8988T (cell line): ENCODE measurements around the gene LOXL1.
"Not testable (repeated sequence)": the region's sequence is repeated elsewhere in the genome, so short reads cannot be mapped to it uniquely, and the experiment has no call there.

ENCODE experiments used
- DNase-seq: peaks from one replicate; pipeline ENCODE4 v3.0.0; 2011

The LOXL1 gene

GRCh38 chr15:73955861-73956742, 29.8 kb downstream of the LOXL1 start:
- DNase-seq = no peak

DNA sequence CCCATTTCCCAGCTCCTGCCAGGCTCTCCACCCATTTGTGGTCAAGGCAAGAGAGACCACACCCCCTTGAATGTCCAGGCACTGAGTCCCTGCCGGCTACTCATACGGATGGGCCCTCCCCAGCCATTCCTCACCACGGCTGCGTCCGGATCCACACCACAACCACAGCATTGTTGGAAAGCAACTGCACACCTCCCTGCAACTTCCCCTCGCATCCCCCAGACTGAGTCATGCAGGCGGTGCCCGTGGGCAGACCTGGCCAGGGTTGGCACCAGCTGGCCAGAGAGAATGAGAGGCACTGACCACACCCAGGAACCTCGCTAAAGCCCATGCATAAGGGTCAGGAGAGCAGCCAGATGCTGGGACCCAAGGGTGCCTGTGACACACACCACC, 30.5 kb downstream of the LOXL1 start:
- no peak for DNase-seq

DNA sequence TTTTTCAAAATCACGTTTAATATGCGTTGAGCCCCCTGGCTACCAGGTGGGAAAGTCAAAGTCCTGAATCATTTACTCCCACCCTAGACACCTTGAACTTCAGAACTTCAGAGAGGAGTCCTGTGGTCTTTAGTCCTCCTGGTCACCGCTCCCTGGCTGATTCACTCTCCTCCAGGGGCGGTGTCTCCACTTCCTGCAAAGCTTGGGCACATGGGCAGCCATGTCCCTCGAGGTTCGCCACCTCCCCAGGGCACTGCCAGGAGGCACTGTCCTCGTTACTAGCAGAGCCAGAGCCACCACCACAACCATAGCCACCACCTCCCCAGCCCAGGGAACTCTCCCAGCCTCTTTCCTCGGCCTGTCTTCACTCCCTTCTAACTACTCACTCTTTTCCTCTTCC, 31.0 kb downstream of the LOXL1 start:
- no peak for DNase-seq

- no peak for DNase-seq
Measured at GRCh38 chr15:73957785-73958184, 31.5 kb downstream of the LOXL1 start.

DNA sequence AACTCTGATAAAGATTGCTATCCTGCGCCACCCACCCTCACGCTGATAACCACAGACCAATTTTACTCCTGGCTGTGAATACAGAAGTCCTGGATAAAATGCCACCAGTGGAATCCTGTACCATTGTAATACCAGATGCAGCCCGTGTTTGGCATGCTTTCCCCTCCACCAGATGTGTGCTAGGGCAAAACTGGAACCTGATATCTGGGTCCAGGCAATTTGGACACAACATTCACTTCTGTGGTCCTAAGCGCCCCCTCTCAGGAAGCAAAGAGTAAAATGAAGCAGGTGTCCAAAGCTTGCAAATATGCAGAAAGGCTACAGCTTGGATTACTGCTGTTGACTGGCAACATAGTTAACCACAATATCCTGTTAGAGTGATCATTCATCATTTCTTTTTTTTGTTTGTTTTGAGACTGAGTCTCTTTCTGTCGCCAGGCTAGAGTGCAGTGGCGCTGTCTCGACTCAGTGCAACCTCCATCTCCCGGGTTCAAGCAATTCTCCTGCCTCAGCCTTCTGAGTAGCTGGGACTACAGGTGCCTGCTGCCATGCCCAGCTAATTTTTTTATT, 32.8 kb downstream of the LOXL1 start:
- DNase-seq = no peak

DNA sequence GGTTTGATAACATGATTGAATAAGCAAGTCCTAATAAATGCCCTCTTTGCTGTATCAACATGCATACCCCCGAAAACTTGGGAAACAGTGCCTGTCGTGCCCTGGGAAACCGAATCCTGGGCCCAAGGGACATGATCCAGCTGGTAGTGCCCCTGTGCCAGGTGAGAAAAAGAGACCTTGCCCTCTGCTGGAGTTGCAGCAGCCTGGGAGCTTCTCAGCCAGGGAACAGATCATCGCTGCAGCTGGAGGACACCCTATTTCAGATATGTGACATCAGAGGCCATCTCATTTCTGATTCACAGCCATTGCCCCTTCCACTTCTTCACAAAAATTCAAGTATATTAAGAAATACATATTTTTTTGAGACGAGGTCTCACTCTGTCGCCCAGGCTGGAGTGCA, 33.5 kb downstream of the LOXL1 start:
- no peak for DNase-seq

- DNase-seq = not testable (repeated sequence)
Measured at GRCh38 chr15:73960472-73961070, 34.3 kb downstream of the LOXL1 start.

DNA sequence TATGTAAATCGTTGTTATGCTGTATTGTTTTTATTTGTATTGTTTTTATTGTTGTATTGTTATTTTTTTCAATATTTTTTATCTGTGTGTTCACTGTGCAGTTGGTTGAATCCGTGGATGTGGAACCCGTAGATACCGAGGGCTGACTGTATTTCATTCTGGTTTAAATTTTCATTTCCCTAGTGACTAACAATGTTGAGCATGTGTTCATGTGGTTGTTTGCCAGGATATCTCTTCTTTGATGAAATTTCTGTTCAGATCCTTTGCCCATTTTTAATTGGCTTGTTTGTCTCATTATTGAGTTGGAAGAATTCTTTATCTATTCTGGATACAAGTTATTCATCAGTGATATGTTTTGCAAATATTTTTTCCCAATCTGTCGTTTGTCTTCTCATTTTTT, 36.2 kb downstream of the LOXL1 start:
- no peak for DNase-seq

DNA sequence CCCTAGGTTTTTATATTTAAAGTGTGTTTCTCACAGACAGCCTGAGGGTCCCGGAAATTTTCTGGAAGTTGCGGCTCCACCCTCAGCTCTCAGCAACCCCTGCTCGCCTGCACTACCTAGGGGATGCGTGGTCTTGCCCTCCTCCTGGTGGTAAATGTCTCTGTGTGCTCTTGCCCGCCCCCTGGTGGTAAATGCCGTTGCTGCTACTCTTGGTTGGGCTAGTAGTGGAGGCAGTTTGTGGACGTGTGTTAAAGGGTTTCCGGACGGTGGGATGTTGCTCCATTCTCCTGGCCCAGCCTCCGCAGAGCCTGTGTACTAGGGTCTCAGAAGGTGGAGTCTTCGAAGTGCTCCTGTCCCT, 38.5 kb downstream of the LOXL1 start:
- peak; percentile 66 for DNase-seq

DNA sequence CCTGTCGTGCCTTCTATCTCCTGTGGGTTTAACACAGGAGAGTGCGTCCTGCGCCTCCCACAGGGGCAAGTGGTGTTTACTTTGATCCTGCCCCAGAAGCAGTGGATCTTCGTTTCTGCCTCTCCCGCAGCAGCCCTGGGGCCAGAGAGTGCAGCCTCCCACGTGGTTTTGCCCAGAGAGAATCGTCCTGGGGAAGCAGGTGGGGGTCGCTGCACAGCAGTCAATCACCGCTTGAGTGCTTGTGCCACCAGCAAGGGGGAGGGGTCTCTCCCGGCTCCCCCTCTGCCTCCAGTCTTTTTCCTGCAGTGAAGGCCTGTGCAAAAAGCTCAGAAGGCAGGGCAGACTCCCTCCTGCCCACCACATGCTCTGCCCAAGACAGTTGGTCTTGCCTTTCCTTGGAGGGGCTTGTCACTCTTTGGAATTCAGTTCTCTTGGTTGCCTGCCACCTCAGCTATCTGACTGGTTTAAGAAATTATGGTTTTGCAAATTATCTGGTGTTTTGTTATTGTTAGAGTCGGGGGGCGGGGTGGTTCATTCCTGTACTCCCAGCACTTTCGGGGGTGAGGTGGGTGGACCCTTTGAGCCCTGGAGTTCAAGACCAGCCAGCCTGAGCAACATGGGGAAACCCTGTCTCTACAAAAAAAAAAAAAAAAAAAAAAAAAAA, 39.0 kb downstream of the LOXL1 start:
- no peak for DNase-seq

- no peak for DNase-seq
Measured at GRCh38 chr15:73965758-73966113, 39.5 kb downstream of the LOXL1 start.

DNA sequence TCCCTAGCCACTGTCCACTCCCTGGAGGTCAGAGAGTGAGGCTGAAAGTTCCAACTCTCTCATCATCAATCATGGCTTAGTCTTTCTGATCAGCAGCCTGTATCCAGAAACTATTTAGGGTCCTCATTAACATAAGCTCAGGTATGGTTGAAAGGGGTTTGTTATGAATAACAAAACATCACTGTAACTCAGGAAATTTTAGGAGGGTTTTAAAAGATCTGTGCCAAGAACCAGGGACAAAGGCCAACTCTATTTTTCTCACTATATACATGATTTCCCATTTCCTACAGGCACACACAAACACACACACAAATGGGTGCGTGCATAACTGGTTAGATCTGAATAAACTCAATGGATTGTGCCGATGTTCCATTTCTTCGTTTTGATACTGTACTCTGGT, 42.2 kb downstream of the LOXL1 start:
- DNase-seq = no peak

GRCh38 chr15:73969151-73969759, 43.0 kb downstream of the LOXL1 start:
- no peak for DNase-seq

- peak; percentile 60 for DNase-seq
Measured at GRCh38 chr15:73972984-73973682, 46.9 kb downstream of the LOXL1 start.

DNA sequence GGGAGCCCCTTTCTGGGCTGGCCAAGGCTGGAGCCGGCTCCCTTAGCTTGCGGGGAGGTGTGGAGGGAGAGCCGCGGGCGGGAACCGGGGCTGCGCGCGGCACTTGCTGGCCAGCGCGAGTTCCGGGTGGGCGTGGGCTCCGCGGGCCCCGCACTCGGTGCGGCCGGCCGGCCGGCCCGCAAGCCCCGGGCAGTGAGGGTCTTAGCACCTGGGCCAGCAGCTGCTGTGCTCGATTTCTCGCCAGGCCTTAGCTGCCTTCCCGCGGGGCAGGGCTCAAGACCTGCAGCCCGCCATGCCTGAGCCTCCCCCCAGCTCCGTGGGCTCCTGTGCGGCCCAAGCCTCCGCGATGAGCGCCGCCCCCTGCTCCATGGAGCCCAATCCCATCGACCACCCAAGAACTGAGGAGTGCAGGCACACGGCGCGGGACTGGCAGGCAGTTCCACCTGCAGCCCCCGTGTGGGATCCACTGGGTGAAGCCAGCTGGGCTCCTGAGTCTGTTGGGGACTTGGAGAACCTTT, 47.5 kb downstream of the LOXL1 start:
- DNase-seq = not testable (repeated sequence)

DNA sequence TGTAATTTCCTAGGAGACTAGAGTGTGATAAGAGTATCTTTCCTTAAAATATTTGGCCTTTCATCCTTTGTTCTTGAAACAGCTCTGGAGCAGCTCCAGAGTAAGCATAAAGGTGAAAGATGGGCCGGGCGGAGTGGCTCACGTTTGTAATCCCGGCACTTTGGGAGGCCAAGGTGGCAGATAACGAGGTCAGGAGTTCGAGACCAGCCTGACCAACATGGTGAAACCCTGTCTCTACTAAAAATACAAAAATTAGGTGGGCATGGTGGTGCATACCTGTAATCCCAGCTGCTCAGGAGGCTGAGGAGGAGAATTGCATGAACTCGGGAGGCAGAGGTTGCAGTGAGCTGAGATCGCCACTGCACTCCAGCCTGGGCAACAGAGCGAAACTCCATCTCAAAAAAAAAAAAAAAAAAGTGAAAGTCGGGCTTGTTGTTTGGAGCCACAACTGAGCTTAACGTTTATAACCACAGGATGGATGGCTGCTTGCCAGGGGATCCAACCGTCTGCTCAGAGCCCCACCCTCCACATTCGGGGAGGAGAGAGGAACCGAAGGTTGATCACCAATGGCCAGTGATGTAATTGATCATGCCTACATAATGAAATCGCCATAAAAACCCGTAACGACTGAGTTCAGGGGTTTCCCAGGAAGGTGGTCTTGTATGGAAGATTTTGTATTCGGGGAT, 49.3 kb downstream of the LOXL1 start:
- not testable (repeated sequence) for DNase-seq

DNA sequence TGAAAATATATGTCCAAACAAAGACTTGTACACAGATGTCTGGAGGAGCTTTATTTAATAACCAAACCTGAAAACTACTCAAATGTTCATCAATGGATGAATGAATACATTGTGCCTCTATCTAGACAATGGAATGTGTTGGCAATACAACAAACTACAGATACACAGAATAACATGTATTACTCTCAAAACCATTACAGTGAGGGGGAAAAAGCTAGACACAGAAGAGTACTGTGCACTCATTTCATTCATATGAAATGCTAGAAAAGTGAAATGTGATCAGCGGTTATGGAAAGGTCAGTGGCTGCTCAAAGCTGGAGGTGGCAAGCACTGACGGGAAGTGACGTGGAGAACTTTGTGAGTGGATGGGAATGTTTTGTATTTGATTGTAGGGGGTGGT, 52.6 kb downstream of the LOXL1 start:
- no peak for DNase-seq

DNA sequence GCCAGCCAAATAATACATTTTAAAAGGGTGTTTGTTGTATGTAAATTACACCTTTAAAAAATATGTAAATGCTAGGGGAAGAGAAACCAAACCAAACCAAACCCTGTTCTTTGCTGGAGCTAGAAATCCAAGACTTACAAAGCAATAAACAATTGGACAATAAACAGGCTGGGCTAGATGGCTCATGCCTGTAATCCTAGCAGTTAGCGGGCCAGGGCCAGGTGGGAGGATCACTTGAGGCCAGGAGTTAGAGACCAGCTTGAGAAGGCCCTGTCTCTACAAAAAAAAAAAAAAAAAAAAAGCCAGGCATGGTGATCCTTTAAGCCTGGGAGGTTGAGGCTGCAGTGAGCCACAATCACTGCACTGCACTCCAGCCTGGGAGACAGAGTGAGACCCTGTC, 53.4 kb downstream of the LOXL1 start:
- DNase-seq = no peak

DNA sequence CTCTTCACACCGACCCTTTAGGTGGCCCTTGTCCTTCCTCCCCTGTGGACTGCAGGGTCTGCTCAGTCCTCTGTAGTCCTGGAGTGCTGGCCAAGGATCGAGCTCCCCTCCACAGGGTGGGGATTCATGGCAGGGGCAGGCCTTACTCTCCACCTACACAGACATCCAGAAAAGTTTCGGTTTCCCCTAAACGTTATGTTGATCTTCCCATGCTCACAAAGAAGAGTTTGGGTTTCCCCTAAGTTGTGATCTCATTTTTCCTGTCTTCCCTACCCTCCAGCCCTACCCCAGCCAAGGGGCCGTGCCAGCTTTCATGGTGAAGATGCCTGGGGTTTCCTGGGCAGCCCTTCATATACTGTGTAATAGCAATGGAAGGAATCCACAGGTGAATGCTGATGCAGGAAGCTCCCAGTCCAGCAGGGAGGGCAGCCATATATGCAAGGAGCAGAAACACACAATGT, 55.5 kb downstream of the LOXL1 start:
- no peak for DNase-seq

DNA sequence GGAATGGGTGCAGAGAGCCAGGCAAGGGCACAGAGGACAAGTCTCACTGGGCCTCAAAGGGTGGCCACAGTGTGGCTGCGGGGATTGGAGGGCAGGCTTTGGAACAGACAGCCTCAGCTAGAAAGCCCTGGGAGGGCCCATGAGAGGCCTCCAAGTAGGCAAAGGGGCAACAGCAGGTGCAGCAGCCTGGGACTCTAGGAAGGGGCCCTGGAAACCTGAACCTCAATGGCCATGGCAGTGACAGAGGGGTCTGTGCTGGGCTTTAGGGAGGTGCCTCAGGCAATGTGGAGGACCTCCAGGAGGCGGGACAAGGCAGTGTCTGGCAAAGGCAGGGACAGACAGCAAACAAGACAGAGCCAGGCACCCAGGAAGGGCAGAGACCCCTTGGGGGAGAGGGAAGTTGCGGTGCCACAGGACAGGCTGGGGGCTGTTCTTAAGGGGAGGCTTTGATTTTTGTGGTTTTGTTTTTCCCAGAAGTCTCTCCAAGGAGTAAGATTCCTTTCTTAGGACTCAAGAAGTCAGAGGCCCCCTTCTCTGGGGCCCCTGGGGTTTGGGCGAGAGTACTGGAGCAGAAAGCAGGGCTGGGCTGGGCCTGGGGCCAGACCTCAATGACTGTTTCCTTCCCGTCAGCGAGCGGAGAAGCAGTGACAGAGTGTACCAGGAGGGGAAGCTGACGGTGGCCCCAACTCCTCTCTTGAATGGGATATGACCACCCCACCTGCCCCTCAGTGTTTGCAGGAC, 56.1 kb downstream of the LOXL1 start:
- no peak for DNase-seq

GRCh38 chr15:73983211-73983727, 57.0 kb downstream of the LOXL1 start:
- no peak for DNase-seq
